SK-N-SH treated with all-trans-retinoic acid at 6 μM for 48 hours (cell line): Measurements from ENCODE around the gene TMEM132D.

Experiments
- ARNTL ChIP-seq: fragments of 450-650 bp; formaldehyde crosslinking; IDR thresholded peaks from 2 replicates; pipeline ENCODE4 v1.5.0; 2020; ENCODE audit warnings: low read depth, mild to moderate bottlenecking, moderate library complexity, borderline replicate concordance
- BACH2 ChIP-seq: fragments of 250-450 bp; sonication (Bioruptor Pico); IDR thresholded peaks from 2 replicates; pipeline ENCODE4 v1.9.0; 2021; ENCODE audit warnings: mild to moderate bottlenecking, borderline replicate concordance
- CSDC2 ChIP-seq: fragments of 250-450 bp; sonication (Bioruptor Pico); IDR thresholded peaks from 2 replicates; pipeline ENCODE4 v1.5.0; 2020; ENCODE audit warnings: mild to moderate bottlenecking, moderate library complexity
- ISL1 ChIP-seq: fragments of 250-450 bp; sonication (Bioruptor Pico); IDR thresholded peaks from 2 replicates; pipeline ENCODE4 v2.1.2; 2022; ENCODE audit warnings: mild to moderate bottlenecking, moderate library complexity
- OSR1 ChIP-seq: fragments of 250-450 bp; sonication (Bioruptor Pico); IDR thresholded peaks from 2 replicates; pipeline ENCODE4 v1.8.0; 2022; ENCODE audit warnings: moderate library complexity, mild to moderate bottlenecking, inconsistent platforms
- SNAI2 ChIP-seq: fragments of 250-450 bp; sonication (Bioruptor Pico); IDR thresholded peaks from 2 replicates; pipeline ENCODE4 v1.5.0; 2020; ENCODE audit warnings: mild to moderate bottlenecking, moderate library complexity
- TCF4 ChIP-seq: fragments of 250-450 bp; sonication (Bioruptor Pico); IDR thresholded peaks from 2 replicates; pipeline ENCODE4 v1.8.0; 2021; ENCODE audit warnings: mild to moderate bottlenecking, moderate library complexity, borderline replicate concordance
- TOX ChIP-seq: fragments of 250-450 bp; sonication (Bioruptor Pico); IDR thresholded peaks from 2 replicates; pipeline ENCODE4 v1.8.0; 2021; ENCODE audit warnings: mild to moderate bottlenecking, moderate library complexity, borderline replicate concordance
- ZC3H10 ChIP-seq: fragments of 250-450 bp; sonication (Bioruptor Pico); IDR thresholded peaks from 2 replicates; pipeline ENCODE4 v1.5.1; 2021; ENCODE audit warnings: mild to moderate bottlenecking, moderate library complexity
- ZFP3 ChIP-seq: fragments of 250-450 bp; sonication (Bioruptor Pico); IDR thresholded peaks from 2 replicates; pipeline ENCODE4 v1.5.0; 2020; ENCODE audit warnings: mild to moderate bottlenecking, moderate library complexity
- ZNF8 ChIP-seq: fragments of 450-650 bp; formaldehyde crosslinking; IDR thresholded peaks from 2 replicates; pipeline ENCODE4 v1.5.0; 2020; ENCODE audit warnings: mild to moderate bottlenecking, moderate library complexity
- TF ChIP-seq, protein P1 (sequence below): fragments of 250-450 bp; sonication (Bioruptor Pico); IDR thresholded peaks from 2 replicates; pipeline ENCODE4 v1.5.1; 2021; ENCODE audit warnings: mild to moderate bottlenecking, moderate library complexity

DNA sequence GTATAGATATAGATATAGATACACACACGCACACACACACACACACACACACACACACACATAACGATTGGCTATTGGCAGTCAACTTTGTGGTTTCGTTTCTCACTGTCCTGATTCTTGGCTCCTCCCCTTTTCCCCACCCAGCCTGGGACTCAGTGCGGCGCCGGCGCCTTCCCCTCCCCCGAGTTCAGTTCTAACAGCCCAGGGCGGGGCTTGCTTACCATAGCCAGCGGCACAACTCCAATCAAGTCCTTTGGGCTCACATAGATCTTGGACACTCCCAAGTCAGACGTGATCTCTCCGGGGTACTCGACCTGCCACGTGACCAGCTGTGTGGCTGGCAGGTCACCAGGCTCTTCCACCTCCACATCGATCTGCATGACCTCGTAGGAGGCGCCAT, 566.4 kb downstream of the TMEM132D start:
- TF ChIP-seq ARNTL (CRISPR knock-in tag) (no peak), ZFP3 (no peak), ISL1 (no peak), TOX (CRISPR knock-in tag) (no peak), ZC3H10 (CRISPR knock-in tag) (no peak), OSR1 (CRISPR knock-in tag) (no peak), BACH2 (no peak), CSDC2 (no peak), SNAI2 (CRISPR knock-in tag) (no peak), ZNF8 (CRISPR knock-in tag) (no peak), TCF4 (CRISPR knock-in tag) (no peak)
- TF ChIP-seq, protein P1, sequence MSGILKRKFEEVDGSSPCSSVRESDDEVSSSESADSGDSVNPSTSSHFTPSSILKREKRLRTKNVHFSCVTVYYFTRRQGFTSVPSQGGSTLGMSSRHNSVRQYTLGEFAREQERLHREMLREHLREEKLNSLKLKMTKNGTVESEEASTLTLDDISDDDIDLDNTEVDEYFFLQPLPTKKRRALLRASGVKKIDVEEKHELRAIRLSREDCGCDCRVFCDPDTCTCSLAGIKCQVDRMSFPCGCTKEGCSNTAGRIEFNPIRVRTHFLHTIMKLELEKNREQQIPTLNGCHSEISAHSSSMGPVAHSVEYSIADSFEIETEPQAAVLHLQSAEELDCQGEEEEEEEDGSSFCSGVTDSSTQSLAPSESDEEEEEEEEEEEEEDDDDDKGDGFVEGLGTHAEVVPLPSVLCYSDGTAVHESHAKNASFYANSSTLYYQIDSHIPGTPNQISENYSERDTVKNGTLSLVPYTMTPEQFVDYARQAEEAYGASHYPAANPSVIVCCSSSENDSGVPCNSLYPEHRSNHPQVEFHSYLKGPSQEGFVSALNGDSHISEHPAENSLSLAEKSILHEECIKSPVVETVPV (CRISPR knock-in tag), result no peak
